WTC11 (cell line): ENCODE results near the gene RGS17. TPM values are rescaled to one million over a fixed set of nuclear protein-coding genes. Genes with fewer than 3 reads are reported as not detected.

Experiments
- total RNA-seq: library from RNA; stranded (reverse); gene quantifications from 3 replicates; pipeline ENCODE4 v1.2.3, GENCODE V29; 2021

Gene RGS17
- total RNA-seq, 1 experiment from 2014 or later: 9.3 TPM

Other genes with a start within 250 kb of the RGS17 start
- 40.5 to 47.4 TPM (median 42.3 TPM) in 3 replicates for gene FBXO5, start 148.2 kb downstream of the RGS17 start, total RNA-seq
- 15.3 to 16.6 TPM (median 15.8 TPM) in 3 replicates for gene MTRF1L, start 128.6 kb downstream of the RGS17 start, total RNA-seq